PFSK-1 (cell line): ENCODE results near the gene HLA-A.

ENCODE experiments used
- POLR2AphosphoS5 ChIP-seq: IDR thresholded peaks from 2 replicates; pipeline ENCODE4 v1.6.1; 2012; ENCODE audit warnings: low read depth, mild to moderate bottlenecking, control low read depth, low read length, moderate library complexity
- REST ChIP-seq, 2 experiments: IDR thresholded peaks; 2 replicates each; pipeline versions ENCODE4 v1.6.1 to v1.8.0; 2011 to 2012; ENCODE audit warnings: low read depth in 2 of 2, low read length in 2 of 2, control low read depth in 1 of 2, inconsistent platforms in 1 of 2, mild to moderate bottlenecking in 1 of 2, moderate library complexity in 1 of 2; ENCODE audit not compliant: insufficient read depth in 1 of 2
- SIN3A ChIP-seq: IDR thresholded peaks from 2 replicates; pipeline ENCODE4 v1.6.1; 2012; ENCODE audit warnings: mild to moderate bottlenecking, low read length, moderate library complexity, borderline replicate concordance; ENCODE audit not compliant: insufficient read depth
- TAF1 ChIP-seq: IDR thresholded peaks from 2 replicates; pipeline ENCODE4 v1.6.1; 2012; ENCODE audit warnings: low read length, control low read depth, borderline replicate concordance; ENCODE audit not compliant: insufficient read depth

- no peak for TF ChIP-seq TAF1
- no peak for TF ChIP-seq POLR2AphosphoS5
- no peak for TF ChIP-seq REST (IDR thresholded peaks at IDR 0.05; ENCODE audit: insufficient read depth in 1 of 2, low read depth in 2 of 2, low read length in 2 of 2)
- no peak for TF ChIP-seq SIN3A
Observed at GRCh38 chr6:29994826-29995225, 52.5 kb downstream of the HLA-A start.
